ENCODE data around the gene CACYBP.
"Not testable (repeated sequence)": the region's sequence is repeated elsewhere in the genome, so short reads cannot be mapped to it uniquely, and the experiment has no call there.

DNA sequence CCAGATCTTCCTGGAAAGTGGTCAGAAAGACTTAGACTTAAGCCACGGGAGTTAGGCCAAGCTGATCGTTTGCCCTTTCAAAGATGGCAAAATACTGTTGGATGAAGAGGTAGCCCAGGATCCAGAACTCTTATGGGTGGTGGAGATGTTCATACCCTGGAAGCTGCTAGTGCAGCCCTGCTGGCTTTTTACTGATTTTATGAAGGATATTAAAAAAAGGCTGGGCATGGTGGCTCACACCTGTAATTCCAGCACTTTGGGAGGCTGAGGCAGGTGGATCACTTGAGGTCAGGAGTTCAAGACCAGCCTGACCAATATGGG, 24.1 kb downstream of the CACYBP start:
- TF ChIP-seq, protein P1, sequence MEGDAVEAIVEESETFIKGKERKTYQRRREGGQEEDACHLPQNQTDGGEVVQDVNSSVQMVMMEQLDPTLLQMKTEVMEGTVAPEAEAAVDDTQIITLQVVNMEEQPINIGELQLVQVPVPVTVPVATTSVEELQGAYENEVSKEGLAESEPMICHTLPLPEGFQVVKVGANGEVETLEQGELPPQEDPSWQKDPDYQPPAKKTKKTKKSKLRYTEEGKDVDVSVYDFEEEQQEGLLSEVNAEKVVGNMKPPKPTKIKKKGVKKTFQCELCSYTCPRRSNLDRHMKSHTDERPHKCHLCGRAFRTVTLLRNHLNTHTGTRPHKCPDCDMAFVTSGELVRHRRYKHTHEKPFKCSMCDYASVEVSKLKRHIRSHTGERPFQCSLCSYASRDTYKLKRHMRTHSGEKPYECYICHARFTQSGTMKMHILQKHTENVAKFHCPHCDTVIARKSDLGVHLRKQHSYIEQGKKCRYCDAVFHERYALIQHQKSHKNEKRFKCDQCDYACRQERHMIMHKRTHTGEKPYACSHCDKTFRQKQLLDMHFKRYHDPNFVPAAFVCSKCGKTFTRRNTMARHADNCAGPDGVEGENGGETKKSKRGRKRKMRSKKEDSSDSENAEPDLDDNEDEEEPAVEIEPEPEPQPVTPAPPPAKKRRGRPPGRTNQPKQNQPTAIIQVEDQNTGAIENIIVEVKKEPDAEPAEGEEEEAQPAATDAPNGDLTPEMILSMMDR (conservative IDR thresholded peaks at IDR 0.05; ENCODE audit: low read depth, low read length), result not testable (repeated sequence)
- TF ChIP-seq EZH2 (IDR thresholded peaks at IDR 0.05; ENCODE audit: low read length, unreplicated experiment); EZH2phosphoT487 (IDR thresholded peaks at IDR 0.05; ENCODE audit: borderline replicate concordance, low read length): not testable (repeated sequence)

Measured in PC-3 (cell line).